BJ (cell line): ENCODE data around the gene MYH9. TPM values are rescaled to one million over a fixed set of nuclear protein-coding genes. Genes with fewer than 3 reads are reported as not detected.

Experiments used
- CTCF ChIA-PET: fragments of 350-600 bp; formaldehyde crosslinking; extraction: SDS; loops from one replicate; lab custom pipeline; 2021; ENCODE audit warnings: antibody characterized with exemption, inconsistent platforms; lab: Yijun Ruan, JAX
- POLR2A ChIA-PET: fragments of 300-600 bp; sonication (Branson Sonifier 250); formaldehyde crosslinking; extraction: SDS; loops from one replicate; lab custom pipeline; 2021; ENCODE audit warnings: antibody characterized with exemption; lab: Charles Lee
- DNase-seq: peaks from one replicate; pipeline ENCODE4 v3.0.0-alpha.2; 2011; ENCODE audit warnings: low read depth
- H3K27me3 ChIP-seq: 2 replicates; pipeline ENCODE4 v1.6.0; 2011; ENCODE audit warnings: low read length; ENCODE audit not compliant: control insufficient read depth, insufficient read depth
- H3K36me3 ChIP-seq: 2 replicates; pipeline ENCODE4 v1.5.1; 2011; ENCODE audit warnings: low read length; ENCODE audit not compliant: control insufficient read depth, insufficient read depth
- H3K4me3 ChIP-seq: 2 replicates; pipeline ENCODE4 v1.5.1; 2011; ENCODE audit warnings: low read depth, mild to moderate bottlenecking, control low read depth, low read length
- CTCF ChIP-seq: IDR thresholded peaks from 2 replicates; pipeline ENCODE4 v1.5.1; 2011; ENCODE audit warnings: low read depth, mild to moderate bottlenecking, control low read depth, inconsistent platforms, low read length, moderate library complexity; ENCODE audit not compliant: insufficient read depth
- polyA plus RNA-seq: library from polyadenylated mRNA; depleted of rRNA; stranded (reverse); fragments of >200 nt; gene quantifications from 2 replicates; pipeline ENCODE4 v1.2.3, GENCODE V29; 2011

The MYH9 gene
- polyA plus RNA-seq, 1 experiment = 340 TPM

GRCh38 chr22:36289406-36289870 is 98.3 kb downstream of the MYH9 start:
- no peak for DNase-seq
- TF ChIP-seq CTCF = no peak
- H3K4me3 ChIP-seq = no peak overlapping the region
- CTCF ChIA-PET = interaction anchor here (1.1 to 1.8 kb wide), 4 partner anchors 9 to 145 kb away, joined by 3 to 16 read pairs (median 4); no protein-coding TSS in a partner anchor
- POLR2A ChIA-PET = no interaction called here
- H3K27me3 ChIP-seq = no peaks in the 10 kb centered on the region
- H3K36me3 ChIP-seq = peaks cover 74% of the 10 kb centered on the region

DNA sequence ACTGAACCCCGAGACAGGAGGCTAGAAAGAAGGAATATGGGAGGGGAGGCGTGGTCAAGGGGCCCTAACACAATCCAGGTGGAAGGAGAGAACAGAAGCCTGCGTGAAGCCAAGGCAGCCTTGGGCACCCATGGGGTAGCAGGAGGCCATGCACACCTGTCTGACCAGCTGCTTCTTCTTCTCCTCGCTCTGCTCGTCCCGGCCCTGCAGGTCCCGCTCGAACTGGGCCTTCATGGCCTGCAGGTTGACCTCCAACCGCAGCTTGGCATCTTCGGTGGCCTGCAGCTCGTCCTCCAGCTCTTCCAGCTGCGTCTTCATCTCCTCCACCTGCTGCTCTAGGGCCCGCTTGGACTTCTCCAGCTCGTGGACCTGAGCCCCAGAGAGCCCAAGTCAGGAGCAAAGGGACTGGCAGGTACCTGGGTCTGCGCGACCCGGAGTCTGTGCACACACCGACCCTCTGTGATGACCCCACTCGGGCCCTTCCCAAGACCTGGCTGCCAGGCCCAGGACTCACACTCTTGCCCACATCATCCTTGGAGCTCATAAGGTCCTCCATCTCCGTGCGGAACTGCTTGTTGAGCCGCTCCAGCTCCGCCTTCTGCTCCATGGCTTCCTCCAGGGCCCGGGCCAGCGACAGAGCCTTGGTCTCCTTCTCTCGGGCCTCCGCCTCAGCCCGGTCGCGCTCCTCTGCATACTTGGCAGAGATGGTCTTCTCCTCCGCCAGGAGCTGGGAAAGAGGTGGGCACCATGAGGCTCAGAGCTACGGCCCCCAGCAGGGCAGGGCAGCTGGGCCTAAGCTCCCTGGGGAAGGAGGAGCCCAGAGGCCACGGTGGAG is 99.0 kb downstream of the MYH9 start:
- H3K4me3 ChIP-seq = no peak overlapping the region
- ChIA-PET POLR2A (no interaction called here), CTCF (interaction anchor here (0.6 to 4.0 kb wide), 9 partner anchors 8 to 145 kb away, joined by 3 to 21 read pairs (median 4); no protein-coding TSS in a partner anchor)
- DNase-seq = no peak
- H3K36me3 ChIP-seq = peaks cover 73% of the 10 kb centered on the region
- no peak for TF ChIP-seq CTCF
- no peaks in the 10 kb centered on the region for H3K27me3 ChIP-seq

- ChIA-PET CTCF (interaction anchor here (0.8 to 4.0 kb wide), 10 partner anchors 9 to 175 kb away, joined by 3 to 23 read pairs (median 4); partner anchors contain the start of gene APOL2), POLR2A (no interaction called here)
- Histone ChIP-seq H3K4me3 (no peak overlapping the region), H3K27me3 (no peaks in the 10 kb centered on the region), H3K36me3 (peaks cover 69% of the 10 kb centered on the region)
- DNase-seq = no peak
- TF ChIP-seq CTCF = no peak
Observed at GRCh38 chr22:36287881-36288515, 99.8 kb downstream of the MYH9 start.

GRCh38 chr22:36286096-36286957 is 101.4 kb downstream of the MYH9 start:
- TF ChIP-seq CTCF = peak; percentile 97
- no peaks in the 10 kb centered on the region for H3K27me3 ChIP-seq
- CTCF ChIA-PET = interaction anchor here (0.6 to 4.0 kb wide), 18 partner anchors 8 to 201 kb away, joined by 3 to 23 read pairs (median 5); partner anchors contain the start of gene APOL2
- POLR2A ChIA-PET = interaction anchor here (0.6 kb wide), 1 partner anchor 196 kb away, joined by 6 read pairs; the partner anchor contains the start of gene TXN2
- DNase-seq = peak; percentile 16
- peaks cover 70% of the 10 kb centered on the region for H3K36me3 ChIP-seq
- no peak overlapping the region for H3K4me3 ChIP-seq
